Uterus (tissue), 2 donors: ENCODE results near the gene NELL1.

Source experiments
- CTCF ChIP-seq, 4 experiments: fragments of 200-600 bp in 2 of 4; fragments of 450-650 bp in 2 of 4; sonication (generic) in 2 of 4; IDR thresholded peaks; one replicate each; pipeline ENCODE4 v1.5.1; 2016 to 2019; ENCODE audit warnings: antibody characterized with exemption in 4 of 4, mild to moderate bottlenecking in 2 of 4, moderate library complexity in 1 of 4
- POLR2A ChIP-seq, 2 donors: fragments of 450-650 bp; IDR thresholded peaks; one replicate each; pipeline ENCODE4 v1.6.1; 2016; ENCODE audit warnings: antibody characterized with exemption in 2 of 2, mild to moderate bottlenecking in 1 of 2, moderate library complexity in 1 of 2

GRCh38 chr11:21554284-21554683 lies 884.9 kb downstream of the NELL1 start:
- no peak for TF ChIP-seq CTCF (IDR thresholded peaks at IDR 0.05)
- TF ChIP-seq POLR2A (IDR thresholded peaks at IDR 0.05): no peak
